Measurements from ENCODE around the gene MAN1C1. TPM values are rescaled to one million over a fixed set of nuclear protein-coding genes. Genes with fewer than 3 reads are reported as not detected.

MAN1C1 gene
- total RNA-seq, 2 donors from 2014 or later, result 2.2 to 4.3 TPM

GRCh38 chr1:25755475-25756125 is 139.0 kb downstream of the MAN1C1 start:
- TF ChIP-seq CTCF (conservative IDR thresholded peaks at IDR 0.05), result no peak
- no peaks in the 10 kb centered on the region for H3K27me3 ChIP-seq (ENCODE audit: control insufficient read depth, insufficient read depth, low read length, poor library complexity, severe bottlenecking)
- no peak overlapping the region for H3K27ac Mint-ChIP-seq
- H3K9ac ChIP-seq (ENCODE audit: extremely low read depth, low read length, poor library complexity, severe bottlenecking), result no peak overlapping the region
- H3K27ac ChIP-seq (ENCODE audit: low read depth, low read length), result no peak overlapping the region
- H3K9me3 Mint-ChIP-seq, result no peaks in the 10 kb centered on the region
- 91 to 97% methylated on average over 3 to 7 of the region's 7 CpGs for WGBS, 2 experiments (ENCODE audit: insufficient coverage in 1 of 2, insufficient read length in 1 of 2)
- no peak for DNase-seq
- no peak overlapping the region for H3K4me3 Mint-ChIP-seq
- H3K36me3 ChIP-seq (ENCODE audit: control insufficient read depth, insufficient read depth, low read length), result no peaks in the 10 kb centered on the region
- peaks cover 4% of the 10 kb centered on the region for H3K4me1 ChIP-seq (ENCODE audit: control insufficient read depth, insufficient read depth, low read length)
- no peaks in the 10 kb centered on the region for H3K36me3 Mint-ChIP-seq (ENCODE audit: low read depth)
- no peaks in the 10 kb centered on the region for H3K9me3 ChIP-seq (ENCODE audit: control insufficient read depth, low read length)
- H3K27me3 Mint-ChIP-seq (ENCODE audit: insufficient read depth), result peaks cover 1% of the 10 kb centered on the region
- H3K4me1 Mint-ChIP-seq, result peaks cover 22% of the 10 kb centered on the region
- H3K4me3 ChIP-seq (ENCODE audit: low read length), result no peak overlapping the region

- Mint-ChIP-seq H3K27me3 (ENCODE audit: insufficient read depth) (peaks cover 1% of the 10 kb centered on the region), H3K27ac (no peak overlapping the region), H3K4me1 (peaks cover 25% of the 10 kb centered on the region), H3K36me3 (ENCODE audit: low read depth) (no peaks in the 10 kb centered on the region), H3K9me3 (no peaks in the 10 kb centered on the region), H3K4me3 (no peak overlapping the region)
- H3K27ac ChIP-seq (ENCODE audit: low read depth, low read length), result no peak overlapping the region
- no peak overlapping the region for H3K9ac ChIP-seq (ENCODE audit: extremely low read depth, low read length, poor library complexity, severe bottlenecking)
- WGBS, 2 experiments (ENCODE audit: insufficient coverage in 1 of 2, insufficient read length in 1 of 2), result 90% methylated on average over 2 to 3 of the region's 3 CpGs
- no peak for TF ChIP-seq CTCF (conservative IDR thresholded peaks at IDR 0.05)
- no peaks in the 10 kb centered on the region for H3K36me3 ChIP-seq (ENCODE audit: control insufficient read depth, insufficient read depth, low read length)
- H3K4me1 ChIP-seq (ENCODE audit: control insufficient read depth, insufficient read depth, low read length), result peaks cover 7% of the 10 kb centered on the region
- H3K9me3 ChIP-seq (ENCODE audit: control insufficient read depth, low read length), result no peaks in the 10 kb centered on the region
- no peaks in the 10 kb centered on the region for H3K27me3 ChIP-seq (ENCODE audit: control insufficient read depth, insufficient read depth, low read length, poor library complexity, severe bottlenecking)
- no peak overlapping the region for H3K4me3 ChIP-seq (ENCODE audit: low read length)
- no peak for DNase-seq
These were observed 139.6 kb downstream of the MAN1C1 start for GRCh38 chr1:25756215-25756614.

- H3K4me1 ChIP-seq (ENCODE audit: control insufficient read depth, insufficient read depth, low read length), result peaks cover 7% of the 10 kb centered on the region
- H3K9me3 ChIP-seq (ENCODE audit: control insufficient read depth, low read length), result no peaks in the 10 kb centered on the region
- H3K9ac ChIP-seq (ENCODE audit: extremely low read depth, low read length, poor library complexity, severe bottlenecking), result no peak overlapping the region
- Mint-ChIP-seq H3K36me3 (ENCODE audit: low read depth) (no peaks in the 10 kb centered on the region), H3K4me3 (no peak overlapping the region), H3K27me3 (ENCODE audit: insufficient read depth) (peaks cover 1% of the 10 kb centered on the region), H3K9me3 (no peaks in the 10 kb centered on the region), H3K27ac (peak overlapping the region; percentile 39), H3K4me1 (peaks cover 25% of the 10 kb centered on the region)
- DNase-seq, result no peak
- WGBS, 2 experiments (ENCODE audit: insufficient coverage in 1 of 2, insufficient read length in 1 of 2), result 71 to 78% methylated on average over 7 to 11 of the region's 12 CpGs
- no peak overlapping the region for H3K4me3 ChIP-seq (ENCODE audit: low read length)
- H3K36me3 ChIP-seq (ENCODE audit: control insufficient read depth, insufficient read depth, low read length), result no peaks in the 10 kb centered on the region
- H3K27me3 ChIP-seq (ENCODE audit: control insufficient read depth, insufficient read depth, low read length, poor library complexity, severe bottlenecking), result no peaks in the 10 kb centered on the region
- no peak for TF ChIP-seq CTCF (conservative IDR thresholded peaks at IDR 0.05)
- no peak overlapping the region for H3K27ac ChIP-seq (ENCODE audit: low read depth, low read length)
These were observed 140.7 kb downstream of the MAN1C1 start for GRCh38 chr1:25757151-25757845.
